HG02852 (cell line): ENCODE results near the gene KCTD21.
"Not testable (repeated sequence)": the region's sequence is repeated elsewhere in the genome, so short reads cannot be mapped to it uniquely, and the experiment has no call there.

Source experiments
- ATAC-seq: cut with Tn5 transposase; IDR thresholded peaks from one replicate; pipeline ENCODE4 v1.9.1; 2021; ENCODE audit warnings: mild to moderate bottlenecking, moderate library complexity; ENCODE audit not compliant: unreplicated experiment

KCTD21 gene

GRCh38 chr11:78179459-78180071 lies 8.9 kb downstream of the KCTD21 start:
- ATAC-seq, result no peak

- ATAC-seq, result no peak
Observed at GRCh38 chr11:78177216-78177615, 11.2 kb downstream of the KCTD21 start.

- ATAC-seq, result no peak
Observed at GRCh38 chr11:78176605-78177141, 11.8 kb downstream of the KCTD21 start.

GRCh38 chr11:78175862-78176261 lies 12.6 kb downstream of the KCTD21 start:
- not testable (repeated sequence) for ATAC-seq

- no peak for ATAC-seq
Observed at GRCh38 chr11:78171951-78172350, 16.5 kb downstream of the KCTD21 start.

- ATAC-seq, result no peak
Observed at GRCh38 chr11:78170874-78171549, 17.4 kb downstream of the KCTD21 start.

- ATAC-seq, result no peak
Observed at GRCh38 chr11:78170413-78170812, 18.0 kb downstream of the KCTD21 start.

- no peak for ATAC-seq
Observed at GRCh38 chr11:78168539-78169477, 19.6 kb downstream of the KCTD21 start.

- ATAC-seq, result no peak
Observed at GRCh38 chr11:78166855-78167469, 21.5 kb downstream of the KCTD21 start.

GRCh38 chr11:78164471-78164870 lies 24.0 kb downstream of the KCTD21 start:
- no peak for ATAC-seq

GRCh38 chr11:78163828-78164227 lies 24.6 kb downstream of the KCTD21 start:
- ATAC-seq, result no peak

GRCh38 chr11:78161962-78162371 lies 26.5 kb downstream of the KCTD21 start:
- no peak for ATAC-seq

- ATAC-seq, result no peak
Observed at GRCh38 chr11:78161346-78161745, 27.1 kb downstream of the KCTD21 start.

- ATAC-seq, result no peak
Observed at GRCh38 chr11:78160557-78160956, 27.9 kb downstream of the KCTD21 start.

- ATAC-seq, result no peak
Observed at GRCh38 chr11:78158987-78159652, 29.3 kb downstream of the KCTD21 start.

- ATAC-seq, result no peak
Observed at GRCh38 chr11:78156127-78156844, 32.1 kb downstream of the KCTD21 start.

GRCh38 chr11:78151804-78152203 lies 36.6 kb downstream of the KCTD21 start:
- no peak for ATAC-seq

GRCh38 chr11:78150754-78151153 lies 37.7 kb downstream of the KCTD21 start:
- ATAC-seq, result no peak

GRCh38 chr11:78150346-78150745 lies 38.1 kb downstream of the KCTD21 start:
- ATAC-seq, result no peak

- ATAC-seq, result no peak
Observed at GRCh38 chr11:78149646-78150045, 38.8 kb downstream of the KCTD21 start.
